ENCODE measurements around the gene PDE8B.

- no peak for TF ChIP-seq CTCF (IDR thresholded peaks at IDR 0.05)
- no peak for TF ChIP-seq POLR2A (IDR thresholded peaks at IDR 0.05)
These were observed 215.6 kb downstream of the PDE8B start for GRCh38 chr5:77425998-77426659.
